ENCODE data around the gene LTB4R2. TPM values are rescaled to one million over a fixed set of nuclear protein-coding genes. Genes with fewer than 3 reads are reported as not detected.
"Not testable (repeated sequence)": the region's sequence is repeated elsewhere in the genome, so short reads cannot be mapped to it uniquely, and the experiment has no call there.

LTB4R2 gene
- total RNA-seq, 2 donors from 2014 or later = 17.3 to 23.3 TPM

DNA sequence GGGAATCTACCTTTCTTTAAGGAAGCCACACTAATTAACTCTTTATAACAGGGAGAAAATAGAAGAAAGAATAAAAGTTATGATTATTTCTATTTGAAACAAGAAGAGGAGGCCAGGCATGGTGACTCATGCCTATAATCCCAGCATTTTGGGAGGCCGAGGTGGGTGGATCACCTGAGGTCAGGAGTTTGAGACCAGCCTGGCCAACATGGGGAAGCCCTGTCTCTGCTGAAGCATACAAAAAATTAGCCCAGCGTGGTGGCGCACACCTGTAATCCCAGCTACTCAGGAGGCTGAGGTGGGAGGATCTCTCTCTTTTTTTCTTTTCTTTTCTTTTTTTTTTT is 44.5 kb downstream of the LTB4R2 start:
- DNase-seq; H3K9me3 ChIP-seq (ENCODE audit: control insufficient read depth, low read length, poor library complexity, severe bottlenecking); ATAC-seq; H3K4me1 Mint-ChIP-seq; H3K36me3 Mint-ChIP-seq (ENCODE audit: low read depth); H3K4me3 Mint-ChIP-seq; H3K27ac Mint-ChIP-seq: not testable (repeated sequence)
- peaks cover 50% of the 10 kb centered on the region for H3K27me3 Mint-ChIP-seq

DNA sequence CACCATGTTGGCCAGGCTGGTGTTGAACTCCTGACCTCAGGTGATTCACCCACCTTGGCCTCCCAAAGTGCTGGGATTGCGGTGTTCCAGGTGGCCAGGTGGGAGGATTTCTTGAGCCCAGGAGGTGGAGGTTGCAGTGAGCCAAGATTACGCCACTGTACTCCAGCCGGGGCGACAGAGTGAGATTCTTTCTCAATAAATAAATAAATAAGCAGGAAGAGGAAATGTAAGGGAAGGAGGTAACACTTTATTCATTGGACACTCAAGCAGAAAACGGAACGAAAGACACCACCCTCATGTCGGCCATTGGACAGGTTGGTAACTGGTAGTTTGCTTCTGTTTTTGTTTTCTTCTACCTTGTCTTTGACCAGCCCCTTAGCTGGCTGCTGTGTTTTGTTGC is 45.1 kb downstream of the LTB4R2 start:
- Mint-ChIP-seq H3K27ac (no peak overlapping the region), H3K27me3 (peaks cover 49% of the 10 kb centered on the region)

DNA sequence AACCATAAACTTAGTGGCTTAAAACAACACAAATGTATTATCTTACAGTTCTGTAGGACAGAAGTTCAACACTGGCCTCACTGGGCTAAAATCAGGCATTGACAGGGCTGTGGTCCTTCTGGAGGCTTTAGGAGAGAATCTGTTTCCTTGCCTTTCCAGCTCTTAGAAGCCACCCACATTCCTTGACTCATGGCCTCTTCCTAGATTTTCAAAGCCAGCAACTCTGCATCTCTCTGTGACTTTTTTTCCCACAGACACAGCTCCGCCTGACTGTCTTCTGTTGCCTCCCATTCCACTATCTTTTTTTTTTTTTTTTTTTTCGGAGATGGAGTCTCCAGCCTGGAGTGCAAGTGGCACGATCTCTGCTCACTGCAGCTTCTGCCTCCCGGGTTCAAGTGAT is 46.3 kb downstream of the LTB4R2 start:
- no peak overlapping the region for H3K27ac Mint-ChIP-seq
- DNase-seq (no peak), ATAC-seq (no peak)
- peaks cover 5% of the 10 kb centered on the region for H3K4me1 Mint-ChIP-seq
- peaks cover 44% of the 10 kb centered on the region for H3K27me3 Mint-ChIP-seq
- peaks cover 2% of the 10 kb centered on the region for H3K36me3 Mint-ChIP-seq (ENCODE audit: low read depth)
- H3K4me3 Mint-ChIP-seq = no peak overlapping the region
- H3K9me3 ChIP-seq (ENCODE audit: control insufficient read depth, low read length, poor library complexity, severe bottlenecking) = no peaks in the 10 kb centered on the region

More for the DNA sequence above, 45.1 kb downstream of the LTB4R2 start:
- H3K36me3 Mint-ChIP-seq (ENCODE audit: low read depth) = peaks cover 3% of the 10 kb centered on the region
- no peak for ATAC-seq
- no peak overlapping the region for H3K4me3 Mint-ChIP-seq
- peaks cover 5% of the 10 kb centered on the region for H3K4me1 Mint-ChIP-seq
- no peak for DNase-seq
- H3K9me3 ChIP-seq (ENCODE audit: control insufficient read depth, low read length, poor library complexity, severe bottlenecking) = no peaks in the 10 kb centered on the region

DNA sequence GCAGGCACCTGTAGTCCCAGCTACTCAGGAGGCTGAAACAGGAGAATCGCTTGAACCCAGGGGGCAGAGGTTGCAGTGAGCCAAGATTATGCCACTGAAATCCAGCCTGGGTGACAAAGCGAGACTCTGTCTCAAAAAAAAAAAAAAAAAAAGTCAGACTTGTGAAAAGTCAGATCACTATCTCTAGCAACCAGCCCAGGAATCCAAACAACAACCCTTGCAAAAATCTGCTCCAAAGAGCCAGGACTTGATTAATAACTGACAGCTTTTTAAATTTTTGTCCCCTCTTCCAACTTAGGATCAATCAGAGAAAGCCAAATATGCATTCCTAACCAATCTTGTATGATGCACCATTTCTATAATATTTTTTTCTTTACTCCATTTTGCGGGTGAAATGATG is 50.3 kb downstream of the LTB4R2 start:
- ATAC-seq = no peak
- no peak overlapping the region for H3K27ac Mint-ChIP-seq

DNA sequence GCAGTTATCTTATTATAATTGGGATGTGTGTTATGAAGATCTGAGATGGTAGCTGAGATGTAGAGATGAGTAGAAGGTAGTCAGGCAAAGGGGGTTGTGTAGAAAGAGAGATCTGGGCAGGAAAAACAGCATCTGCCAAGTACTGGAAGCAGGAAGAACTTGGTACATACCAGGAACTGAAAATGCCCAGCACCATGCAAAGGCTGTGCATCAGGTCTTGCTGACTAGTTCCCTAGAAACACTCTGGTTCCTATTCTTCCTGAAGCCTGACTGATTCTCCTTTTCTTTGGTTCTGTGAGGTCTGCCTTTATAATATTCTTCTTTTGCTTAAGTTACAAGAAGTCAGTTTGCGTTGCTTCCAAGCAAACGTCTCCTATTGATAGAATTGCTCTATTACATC is 51.4 kb downstream of the LTB4R2 start:
- Mint-ChIP-seq H3K27ac (no peak overlapping the region), H3K36me3 (ENCODE audit: low read depth) (peaks cover 4% of the 10 kb centered on the region), H3K4me3 (no peak overlapping the region), H3K27me3 (peaks cover 50% of the 10 kb centered on the region), H3K4me1 (peaks cover 12% of the 10 kb centered on the region)
- H3K9me3 ChIP-seq (ENCODE audit: control insufficient read depth, low read length, poor library complexity, severe bottlenecking) = no peaks in the 10 kb centered on the region
- DNase-seq (no peak), ATAC-seq (no peak)

More for the DNA sequence above, 50.3 kb downstream of the LTB4R2 start:
- H3K4me3 Mint-ChIP-seq = no peak overlapping the region
- peaks cover 5% of the 10 kb centered on the region for H3K4me1 Mint-ChIP-seq
- H3K36me3 Mint-ChIP-seq (ENCODE audit: low read depth) = peaks cover 4% of the 10 kb centered on the region
- no peaks in the 10 kb centered on the region for H3K9me3 ChIP-seq (ENCODE audit: control insufficient read depth, low read length, poor library complexity, severe bottlenecking)
- DNase-seq = no peak
- H3K27me3 Mint-ChIP-seq = peaks cover 41% of the 10 kb centered on the region

Other genes starting within 250 kb of the LTB4R2 start
- gene CPNE6, start 238.6 kb upstream of the LTB4R2 start, total RNA-seq = not detected
- gene PCK2, start 215.8 kb upstream of the LTB4R2 start, total RNA-seq = 10 to 100 TPM; 14.2 to 15.5 TPM
- gene DCAF11, start 195.4 kb upstream of the LTB4R2 start, total RNA-seq = 10 to 100 TPM; 75.5 to 86.1 TPM
- gene NRL, start 195.2 kb upstream of the LTB4R2 start, total RNA-seq = 1 to 10 TPM; 2.2 to 3.2 TPM
- 1 to 10 TPM; 1.4 to 1.9 TPM for gene FITM1, start 179.5 kb upstream of the LTB4R2 start, total RNA-seq
- 100 to 1,000 TPM; 235 to 257 TPM for gene PSME1, start 173.9 kb upstream of the LTB4R2 start, total RNA-seq
- gene EMC9, start 168.5 kb upstream of the LTB4R2 start, total RNA-seq = 1 to 10 TPM; 8.3 to 9.7 TPM
- gene PSME2, start 163.5 kb upstream of the LTB4R2 start, total RNA-seq = 100 to 1,000 TPM; 134 to 141 TPM
- 10 to 100 TPM; 85.8 to 98.3 TPM for gene RNF31, start 162.6 kb upstream of the LTB4R2 start, total RNA-seq
- gene IRF9, start 148.9 kb upstream of the LTB4R2 start, total RNA-seq = 100 to 1,000 TPM; 172 to 230 TPM
- 10 to 100 TPM; 66.3 to 94.8 TPM for gene REC8, start 138.1 kb upstream of the LTB4R2 start, total RNA-seq
- 10 to 100 TPM; 46.6 to 47.3 TPM for gene IPO4, start 121.3 kb upstream of the LTB4R2 start, total RNA-seq
- gene TM9SF1, start 114.7 kb upstream of the LTB4R2 start, total RNA-seq = 10 to 100 TPM; 22.3 to 22.6 TPM
- under 1 TPM; 0.27 to 0.55 TPM for gene TSSK4, start 104.4 kb upstream of the LTB4R2 start, total RNA-seq
- 10 to 100 TPM; 69.9 to 77.2 TPM for gene CHMP4A, start 96.7 kb upstream of the LTB4R2 start, total RNA-seq
- gene MDP1, start 94.1 kb upstream of the LTB4R2 start, total RNA-seq = 1 to 10 TPM; 4.0 to 5.9 TPM
- 10 to 100 TPM; 90.0 to 99.5 TPM for gene NEDD8, start 77.8 kb upstream of the LTB4R2 start, total RNA-seq
- 10 to 100 TPM; 37.0 to 44.0 TPM for gene GMPR2, start 77.2 kb upstream of the LTB4R2 start, total RNA-seq
- 100 to 1,000 TPM; 106 to 107 TPM for gene TINF2, start 67.5 kb upstream of the LTB4R2 start, total RNA-seq
- gene TGM1, start 47.0 kb upstream of the LTB4R2 start, total RNA-seq = 1 to 10 TPM; 3.4 to 4.3 TPM
- gene RABGGTA, start 38.5 kb upstream of the LTB4R2 start, total RNA-seq = 10 to 100 TPM; 54.4 to 72.1 TPM
- 10 to 100 TPM; 24.0 to 27.0 TPM for gene DHRS1, start 10.4 kb upstream of the LTB4R2 start, total RNA-seq
- 10 to 100 TPM; 25.7 to 27.7 TPM for gene NOP9, start 10.3 kb upstream of the LTB4R2 start, total RNA-seq
- gene CIDEB, start 2.2 kb upstream of the LTB4R2 start, total RNA-seq = 10 to 100 TPM; 14.5 to 16.8 TPM
- gene LTB4R, start 1.4 kb downstream of the LTB4R2 start, total RNA-seq = 10 to 100 TPM; 21.5 to 23.1 TPM
- 1 to 10 TPM; 5.4 to 7.9 TPM for gene ADCY4, start 24.9 kb downstream of the LTB4R2 start, total RNA-seq
- gene RIPK3, start 29.9 kb downstream of the LTB4R2 start, total RNA-seq = 10 to 100 TPM; 22.7 to 26.1 TPM
- not detected for gene NFATC4, start 58.0 kb downstream of the LTB4R2 start, total RNA-seq
- gene NYNRIN, start 88.9 kb downstream of the LTB4R2 start, total RNA-seq = under 1 TPM in 1 of 2 donors, not detected in 1; 0.22 TPM
- gene CBLN3, start 119.5 kb downstream of the LTB4R2 start, total RNA-seq = 1 to 10 TPM; 4.2 to 6.0 TPM
- gene KHNYN, start 119.8 kb downstream of the LTB4R2 start, total RNA-seq = 100 to 1,000 TPM; 118 to 128 TPM
- gene SDR39U1, start 132.6 kb downstream of the LTB4R2 start, total RNA-seq = 10 to 100 TPM; 64.3 to 82.6 TPM
- not detected for gene CMA1, start 198.1 kb downstream of the LTB4R2 start, total RNA-seq